Activated T-helper 1 cell treated with Interleukin-2 at 50 U/mL for 16 hours (primary cell): Measurements from ENCODE around the gene MICB.

ENCODE experiments used
- DNase-seq: peaks from one replicate; pipeline ENCODE4 v3.0.0-alpha.2; 2020; ENCODE audit warnings: low read depth

Gene MICB

DNA sequence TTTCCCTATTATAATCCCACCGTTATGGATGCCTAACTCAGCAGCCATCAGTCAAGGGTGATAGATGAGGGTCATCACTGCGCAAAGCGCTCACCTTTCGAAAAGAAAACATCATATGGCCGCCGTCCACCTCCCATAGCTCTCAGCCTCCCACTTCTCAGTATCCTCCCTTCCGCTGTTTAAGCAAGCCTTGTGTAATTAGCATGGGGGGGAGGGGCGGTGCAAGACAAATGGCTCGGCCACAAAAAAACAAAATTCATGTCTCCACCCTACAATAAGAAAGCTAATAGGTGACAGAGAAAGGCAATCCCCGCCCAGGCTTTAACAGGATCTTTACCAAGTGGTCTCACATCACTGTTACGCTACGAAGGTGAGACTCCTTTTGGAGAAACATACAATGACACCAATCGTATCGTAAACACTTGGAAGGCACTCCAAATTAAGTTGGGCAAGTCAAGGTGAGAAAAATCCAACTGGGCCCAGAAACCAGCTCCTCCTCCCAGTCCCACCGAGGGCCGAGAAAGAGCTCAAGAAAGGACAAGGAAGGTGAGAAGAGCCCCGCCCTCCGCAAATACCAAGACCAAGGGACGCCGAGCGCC, 43.2 kb downstream of the MICB start:
- peak; percentile 58 for DNase-seq

GRCh38 chr6:31541658-31542521, 43.9 kb downstream of the MICB start, which contains the start of gene DDX39B:
Gene DDX39B (minus strand): TSS chr6:31542003. CDS start chr6:31540532, 1,471 bp downstream.
- DNase-seq, result peak; percentile 91

DNA sequence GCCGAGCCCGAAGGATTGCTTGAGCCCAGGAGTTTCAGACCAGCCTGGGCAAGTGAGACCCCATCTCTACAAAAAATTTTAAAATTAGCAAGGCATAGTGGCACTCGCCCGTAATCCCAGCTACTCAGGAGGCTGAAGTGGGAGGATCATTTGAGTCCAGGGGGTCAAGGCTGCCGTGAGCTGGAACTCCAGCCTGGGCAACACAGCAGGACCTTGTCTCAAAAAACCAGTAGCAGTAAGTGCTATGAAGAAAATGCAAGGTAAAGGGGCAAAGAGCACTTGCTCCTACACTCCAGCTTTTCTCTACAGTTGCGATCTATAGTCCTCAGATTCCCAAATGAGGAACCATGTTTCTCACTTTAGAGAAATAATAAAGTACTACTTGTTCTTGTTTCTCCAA, 45.7 kb downstream of the MICB start:
- no peak for DNase-seq

DNA sequence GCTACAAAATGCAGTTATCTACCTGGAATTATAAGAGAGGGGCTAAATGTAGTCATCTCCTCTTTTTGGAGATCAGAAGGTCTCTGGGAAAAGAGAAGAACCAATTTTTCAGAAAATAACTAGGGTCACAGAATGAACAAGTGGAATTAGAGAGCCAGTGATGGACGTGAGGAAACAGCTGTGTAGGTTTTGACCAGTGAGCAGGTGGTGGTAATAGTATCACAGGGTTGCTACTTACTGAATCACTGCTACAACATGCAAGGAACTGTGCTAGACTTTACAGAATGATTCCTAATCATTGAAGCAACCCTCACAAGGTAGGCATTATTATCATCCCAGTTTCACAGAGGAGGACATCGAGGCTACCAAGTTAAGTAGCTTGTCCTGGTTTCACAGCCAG, 46.7 kb downstream of the MICB start:
- no peak for DNase-seq

- no peak for DNase-seq
These were observed 47.3 kb downstream of the MICB start for GRCh38 chr6:31545291-31545690.

- DNase-seq, result peak; percentile 69
These were observed 48.5 kb downstream of the MICB start, which contains the start of gene ATP6V1G2 for GRCh38 chr6:31546339-31546957. Gene ATP6V1G2 (minus strand): TSS chr6:31546608. CDS start chr6:31546559, 49 bp downstream.

DNA sequence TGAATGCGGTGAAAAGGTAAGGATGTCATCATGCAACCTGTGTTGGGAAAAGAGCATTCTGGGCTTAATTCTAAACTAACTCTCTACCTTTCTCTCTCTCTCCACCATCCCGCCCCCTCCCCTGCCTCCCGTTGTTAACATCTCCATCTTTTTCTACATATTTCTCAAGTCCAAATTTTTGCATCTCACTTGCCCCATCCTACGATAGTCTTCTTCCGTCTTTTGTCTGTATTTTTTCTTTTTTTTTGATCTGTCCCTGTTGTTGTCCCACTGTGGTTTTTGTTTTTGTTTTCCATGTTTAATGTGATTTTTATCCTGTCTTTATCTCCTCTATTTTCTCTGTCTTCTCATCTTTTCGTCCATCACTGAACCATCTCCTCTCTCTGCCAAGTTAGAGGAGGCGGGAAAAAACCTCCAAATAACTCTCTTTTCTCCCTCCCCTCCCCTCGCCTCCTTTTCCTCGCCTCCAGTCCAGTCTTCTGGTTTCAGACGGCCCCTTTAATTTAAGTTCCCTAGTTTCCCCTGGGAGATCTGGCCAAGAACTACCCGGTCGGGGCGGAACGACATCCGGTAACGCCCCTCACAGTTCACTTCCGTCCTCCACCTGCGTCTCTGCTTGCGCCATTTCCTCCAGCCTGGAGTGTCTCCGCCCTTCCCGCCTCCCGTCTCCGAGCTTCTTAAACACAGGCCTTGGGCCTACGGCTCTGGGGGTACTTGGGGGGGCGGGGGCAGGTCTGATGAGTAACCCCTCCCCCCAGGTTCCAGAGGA, 49.2 kb downstream of the MICB start, which contains the start of gene NFKBIL1:
NFKBIL1 (plus strand) TSS at position 651 of the 769 bp plus-strand sequence; CDS start at position 738, 87 bp downstream.
- peak; percentile 82 for DNase-seq

- DNase-seq, result no peak
These were observed 50.0 kb downstream of the MICB start for GRCh38 chr6:31547727-31548543.

DNA sequence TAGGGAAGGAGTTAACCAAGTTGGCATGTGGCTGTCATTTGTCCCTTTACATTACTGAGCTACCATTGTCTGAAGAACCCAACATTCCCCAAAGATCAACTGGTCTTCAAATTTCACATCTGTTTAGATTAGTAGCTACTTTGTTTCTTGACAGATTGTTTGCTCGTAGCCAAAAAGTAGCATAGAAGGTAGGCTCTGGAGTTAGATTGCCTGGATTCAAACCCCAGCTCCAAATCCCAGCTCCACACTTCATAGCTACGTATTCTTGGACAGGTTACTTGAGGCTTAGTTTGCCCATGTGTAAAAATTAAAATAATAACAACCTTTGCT, 50.6 kb downstream of the MICB start:
- no peak for DNase-seq

DNA sequence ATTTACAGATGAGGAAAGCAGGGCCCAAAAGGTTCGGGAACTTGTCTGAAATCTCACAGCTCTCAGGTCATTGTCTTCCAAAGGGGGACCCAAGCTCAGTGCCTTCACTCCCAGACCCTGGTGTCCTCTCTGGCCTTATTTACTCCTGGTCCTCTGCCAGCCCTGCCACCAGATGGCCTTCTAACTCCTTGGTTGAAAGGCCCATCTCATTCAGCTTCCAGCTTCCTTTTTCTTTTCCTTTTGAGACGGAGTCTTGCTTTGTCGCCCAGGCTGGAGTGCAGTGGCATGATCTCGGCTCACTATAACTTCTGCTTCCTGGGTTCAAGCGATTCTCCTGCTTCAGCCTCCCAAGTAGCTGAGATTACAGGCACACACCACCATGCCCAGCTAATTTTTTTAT, 53.4 kb downstream of the MICB start:
- peak; percentile 45 for DNase-seq

DNA sequence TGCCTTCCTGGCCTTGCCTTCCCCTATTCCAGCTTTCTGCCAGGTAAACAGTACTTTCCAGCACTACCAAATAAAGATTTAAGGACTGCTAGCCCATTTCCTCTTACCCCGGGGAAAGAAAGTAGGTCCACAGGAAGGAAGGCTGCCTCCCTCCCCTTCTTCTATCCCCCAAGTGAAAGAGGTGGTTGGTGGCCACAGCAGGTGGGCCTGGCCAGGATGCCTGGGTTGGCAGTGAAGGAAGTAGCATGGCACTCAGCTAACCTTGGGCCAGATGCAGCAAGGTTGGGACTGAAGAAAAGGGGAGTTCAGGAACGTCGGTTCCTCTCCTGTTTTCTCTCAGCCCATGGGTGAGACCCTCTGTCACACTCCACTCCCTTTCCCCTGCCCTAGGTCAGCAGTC, 58.4 kb downstream of the MICB start:
- DNase-seq, result no peak

DNA sequence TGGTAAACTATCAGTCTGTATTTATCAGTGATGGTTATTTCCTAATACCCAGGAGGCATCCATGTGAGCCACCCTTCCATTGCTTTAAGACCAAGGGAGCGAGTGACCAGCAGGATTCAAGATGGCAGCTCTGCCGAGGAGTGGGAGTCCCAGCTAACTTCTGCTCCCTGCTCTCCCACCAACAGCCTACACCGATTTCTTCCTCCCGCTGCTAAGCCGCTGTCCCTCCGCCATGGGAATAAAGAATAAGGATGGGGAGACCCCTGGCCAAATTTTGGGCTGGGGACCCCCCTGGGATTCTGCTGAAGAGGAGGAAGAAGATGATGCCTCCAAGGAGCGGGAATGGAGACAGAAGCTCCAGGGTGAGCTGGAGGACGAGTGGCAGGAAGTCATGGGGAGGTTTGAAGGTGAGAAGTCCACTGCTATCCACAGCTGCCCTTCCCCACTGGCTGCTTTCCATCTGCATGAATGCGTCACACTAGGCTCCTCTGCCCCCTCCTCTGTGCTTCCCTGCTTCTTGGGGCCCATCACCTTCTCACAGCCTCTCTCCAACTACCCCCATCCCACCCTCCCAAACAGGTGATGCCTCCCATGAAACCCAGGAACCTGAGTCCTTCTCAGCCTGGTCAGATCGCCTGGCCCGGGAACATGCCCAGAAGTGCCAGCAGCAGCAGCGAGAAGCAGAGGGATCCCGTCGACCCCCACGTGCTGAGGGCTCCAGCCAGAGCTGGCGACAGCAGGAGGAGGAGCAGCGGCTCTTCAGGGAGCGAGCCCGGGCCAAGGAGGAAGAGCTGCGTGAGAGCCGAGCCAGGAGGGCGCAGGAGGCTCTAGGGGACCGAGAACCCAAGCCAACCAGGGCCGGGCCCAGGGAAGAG, 59.7 kb downstream of the MICB start:
- DNase-seq, result no peak

DNA sequence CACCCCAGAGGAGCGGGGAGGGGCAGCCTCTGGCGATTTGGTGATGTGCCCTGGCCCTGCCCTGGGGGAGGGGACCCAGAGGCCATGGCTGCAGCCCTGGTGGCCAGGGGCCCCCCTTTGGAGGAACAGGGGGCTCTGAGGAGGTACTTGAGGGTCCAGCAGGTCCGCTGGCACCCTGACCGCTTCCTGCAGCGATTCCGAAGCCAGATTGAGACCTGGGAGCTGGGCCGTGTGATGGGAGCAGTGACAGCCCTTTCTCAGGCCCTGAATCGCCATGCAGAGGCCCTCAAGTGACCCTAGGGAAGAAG, 60.3 kb downstream of the MICB start:
- no peak for DNase-seq

DNA sequence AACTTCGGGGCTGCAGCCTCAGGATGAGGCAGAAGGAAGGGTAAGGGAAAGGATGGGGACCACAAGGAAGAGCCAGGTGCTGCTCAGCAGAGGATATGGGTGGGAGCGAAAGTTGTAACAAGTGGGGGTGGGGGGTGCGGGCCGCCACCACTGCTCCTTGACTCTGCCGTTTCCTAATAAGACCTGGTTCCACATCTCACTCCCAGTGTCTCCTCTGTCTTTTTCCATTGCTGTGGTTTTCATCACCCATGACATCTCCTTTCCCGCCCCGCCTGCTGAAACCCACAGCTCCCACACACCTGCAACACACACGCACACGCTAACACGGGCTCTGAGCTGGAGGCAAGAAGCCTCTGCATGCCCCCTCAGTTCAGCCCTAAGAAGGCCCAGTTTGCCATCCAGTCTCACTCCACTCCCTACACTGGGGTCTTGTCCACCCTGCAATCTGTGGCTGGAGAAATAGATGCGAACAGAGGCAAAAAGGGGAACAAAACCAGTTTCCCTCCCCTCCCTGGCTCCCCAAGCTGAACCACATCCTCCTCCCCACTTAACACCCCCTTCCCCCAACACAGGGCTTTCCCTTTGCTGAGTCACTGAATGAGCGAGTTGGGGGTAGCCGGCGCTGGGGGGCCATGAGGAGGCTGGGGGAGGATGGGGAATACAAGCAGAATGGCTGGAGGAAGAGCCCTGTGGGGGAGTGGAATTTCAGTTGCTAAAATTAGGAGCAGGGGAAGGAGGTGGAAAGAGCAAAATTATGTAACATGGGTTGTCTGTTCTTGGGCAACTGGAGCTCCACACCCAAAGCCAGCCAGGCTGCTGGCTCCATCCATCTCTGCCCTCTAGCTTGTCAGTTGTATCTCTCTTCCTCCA, 60.9 kb downstream of the MICB start:
- peak; percentile 50 for DNase-seq

GRCh38 chr6:31559606-31559957, 61.6 kb downstream of the MICB start:
- no peak for DNase-seq

DNA sequence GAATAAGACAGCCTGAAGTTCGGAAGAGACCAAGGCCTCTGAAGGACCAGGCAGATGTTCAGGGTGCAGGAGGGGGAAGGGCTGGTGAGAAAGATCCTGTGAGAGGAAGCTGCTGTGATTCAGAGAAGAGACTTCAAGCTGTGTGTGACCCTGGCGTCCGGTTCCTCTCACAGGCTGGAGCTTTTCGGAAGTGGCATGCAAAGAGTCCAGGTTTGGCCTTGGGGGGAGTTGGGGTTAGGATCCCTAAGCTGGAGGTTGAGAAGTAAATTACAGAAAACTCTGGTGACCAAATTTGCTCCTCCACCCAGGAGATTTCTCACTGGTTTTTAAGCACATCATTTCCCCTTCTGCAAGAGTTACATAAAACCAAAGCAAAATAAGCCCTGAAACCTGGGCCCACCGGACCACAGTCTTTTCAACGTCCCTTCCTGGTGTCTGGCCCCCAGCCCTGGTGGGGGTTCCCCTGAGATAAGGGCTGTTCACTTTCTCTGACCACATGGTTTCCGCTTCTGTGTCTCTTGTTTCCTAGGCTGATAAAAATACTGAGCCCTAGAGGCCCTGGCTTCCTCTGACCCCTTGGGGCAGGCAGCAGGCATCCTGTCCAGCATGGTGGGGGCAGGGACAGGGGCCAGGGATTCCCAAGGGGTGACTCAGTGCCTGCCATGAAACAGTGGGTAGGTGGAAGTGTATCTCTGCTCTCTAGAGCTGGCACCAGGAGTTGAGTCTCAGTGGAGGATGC, 62.2 kb downstream of the MICB start:
- DNase-seq, result no peak

DNA sequence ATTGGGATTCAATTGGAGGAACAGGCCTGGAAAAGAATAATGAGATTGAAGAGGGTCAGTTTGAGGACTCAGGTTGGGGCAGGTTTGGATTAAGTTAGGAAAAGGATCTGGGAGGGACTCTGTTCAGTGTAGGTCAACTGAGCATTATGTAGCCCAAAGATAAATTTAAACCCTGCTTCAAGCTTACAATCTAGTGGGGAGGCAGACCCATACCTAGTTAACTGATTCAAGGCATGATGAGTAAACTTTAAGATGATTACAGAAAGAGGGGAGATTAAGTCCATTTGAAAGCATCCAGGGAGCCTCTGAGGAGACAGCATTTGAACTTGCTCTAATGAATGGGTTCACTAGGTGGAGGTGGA, 62.7 kb downstream of the MICB start:
- DNase-seq, result no peak
